ENCODE measurements around the gene REXO1.
A peak's percentile ranks its signal among the peaks of the same experiment; 100 is the strongest.

REXO1 gene

GRCh38 chr19:1875646-1876495 is 27.6 kb upstream of the REXO1 start (continued):
- TF ChIP-seq ZNF366 (tag by site-specific recombination; conservative IDR thresholded peaks at IDR 0.05) (no peak), ZNF677 (tag by site-specific recombination; IDR thresholded peaks at IDR 0.05) (no peak), ZNF792 (tag by site-specific recombination; IDR thresholded peaks at IDR 0.05) (0 out of 2 replicates have a peak, but pooled peaks have one; percentile 38), ZNF169 (tag by site-specific recombination; IDR thresholded peaks at IDR 0.05) (no peak), ZNF114 (tag by site-specific recombination; IDR thresholded peaks at IDR 0.05) (no peak), ATF2 (tag by site-specific recombination; IDR thresholded peaks at IDR 0.05; ENCODE audit: low read depth) (no peak), ZNF596 (tag by site-specific recombination; IDR thresholded peaks at IDR 0.05) (no peak), ZNF354C (tag by site-specific recombination; IDR thresholded peaks at IDR 0.05; ENCODE audit: borderline replicate concordance, low read depth) (no peak), ZNF580 (tag by site-specific recombination; IDR thresholded peaks at IDR 0.05) (no peak), ZNF610 (tag by site-specific recombination; IDR thresholded peaks at IDR 0.05; ENCODE audit: borderline replicate concordance) (no peak), ZNF514 (tag by site-specific recombination; IDR thresholded peaks at IDR 0.05) (no peak), OVOL3 (tag by site-specific recombination; IDR thresholded peaks at IDR 0.05) (no peak), ZNF423 (tag by site-specific recombination; IDR thresholded peaks at IDR 0.05) (no peak), ZBTB11 (tag by site-specific recombination; conservative IDR thresholded peaks at IDR 0.05; ENCODE audit: low read depth) (peak; percentile 93), ZBTB10 (tag by site-specific recombination; IDR thresholded peaks at IDR 0.05) (no peak), REPIN1 (tag by site-specific recombination; IDR thresholded peaks at IDR 0.05; ENCODE audit: low read depth) (no peak; the same call in 1 of the 2 replicates), PRDM2 (tag by site-specific recombination; IDR thresholded peaks at IDR 0.05; ENCODE audit: borderline replicate concordance) (no peak), MYNN (tag by site-specific recombination; IDR thresholded peaks at IDR 0.05; ENCODE audit: borderline replicate concordance) (no peak; the same call in 1 of the 2 replicates), SETDB1 (IDR thresholded peaks at IDR 0.05; ENCODE audit: insufficient read length, low read length) (no peak), RBAK (tag by site-specific recombination; IDR thresholded peaks at IDR 0.05) (no peak; the same call in 1 of the 2 replicates), FEZF1 (tag by site-specific recombination; IDR thresholded peaks at IDR 0.05) (no peak), ZNF704 (tag by site-specific recombination; IDR thresholded peaks at IDR 0.05) (no peak)

All from HEK293 (cell line).